GM19438 (cell line): ENCODE measurements around the gene COQ8A.

ENCODE experiments used
- ATAC-seq: cut with Tn5 transposase; IDR thresholded peaks from one replicate; pipeline ENCODE4 v1.9.1; 2021; ENCODE audit warnings: low read depth; ENCODE audit not compliant: unreplicated experiment

Gene COQ8A

GRCh38 chr1:226971765-226972164 is 31.7 kb downstream of the COQ8A start:
- no peak for ATAC-seq

DNA sequence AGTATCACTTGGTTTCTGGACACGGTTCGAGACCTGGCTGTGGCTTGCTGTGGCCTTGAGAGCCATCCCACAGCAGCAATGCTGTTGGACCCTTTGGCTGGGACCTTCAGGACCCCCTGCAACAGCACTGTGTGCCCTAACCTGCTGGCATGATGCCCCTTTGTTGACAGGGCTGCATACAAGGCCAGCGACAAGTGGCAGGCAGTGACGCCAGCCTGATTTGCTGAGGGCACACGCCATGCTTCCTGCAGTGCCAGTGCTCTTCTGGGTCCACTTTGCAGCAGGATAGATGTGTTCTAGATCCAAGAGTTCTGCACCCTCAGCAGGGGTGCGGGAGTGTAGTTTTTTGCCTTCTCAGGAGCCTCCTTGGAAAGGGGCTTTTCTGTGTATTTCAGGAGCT is 32.8 kb downstream of the COQ8A start:
- ATAC-seq, result no peak

DNA sequence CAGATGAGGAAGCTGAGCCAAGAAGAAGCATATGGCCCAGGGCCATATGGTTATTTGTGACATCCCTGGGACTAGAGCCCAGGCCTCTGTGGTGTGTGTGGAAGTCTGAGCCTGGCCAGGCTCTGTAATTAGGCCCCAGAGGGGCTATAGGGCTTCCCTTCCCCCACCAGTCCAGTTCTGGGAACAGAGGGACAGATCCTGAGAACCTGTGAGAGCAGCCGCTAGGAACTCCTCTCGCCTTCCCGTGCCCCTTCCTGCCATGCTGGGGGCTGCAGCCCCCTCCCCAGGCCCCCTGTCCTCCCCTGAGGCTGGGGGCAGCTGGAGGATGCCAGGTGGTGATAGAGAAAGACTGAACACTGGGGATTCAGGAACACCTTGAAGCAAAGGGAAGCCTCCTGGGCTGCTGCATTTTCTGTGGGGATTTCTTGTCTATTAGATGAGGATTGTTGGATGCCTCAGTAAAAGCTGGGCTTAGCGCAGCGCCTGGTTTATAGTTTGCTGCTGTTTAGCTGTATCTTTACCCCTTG is 33.3 kb downstream of the COQ8A start:
- ATAC-seq, result no peak

- ATAC-seq, result no peak
Observed at GRCh38 chr1:226973898-226974543, 33.9 kb downstream of the COQ8A start.

GRCh38 chr1:226974544-226975258 is 34.6 kb downstream of the COQ8A start:
- no peak for ATAC-seq

DNA sequence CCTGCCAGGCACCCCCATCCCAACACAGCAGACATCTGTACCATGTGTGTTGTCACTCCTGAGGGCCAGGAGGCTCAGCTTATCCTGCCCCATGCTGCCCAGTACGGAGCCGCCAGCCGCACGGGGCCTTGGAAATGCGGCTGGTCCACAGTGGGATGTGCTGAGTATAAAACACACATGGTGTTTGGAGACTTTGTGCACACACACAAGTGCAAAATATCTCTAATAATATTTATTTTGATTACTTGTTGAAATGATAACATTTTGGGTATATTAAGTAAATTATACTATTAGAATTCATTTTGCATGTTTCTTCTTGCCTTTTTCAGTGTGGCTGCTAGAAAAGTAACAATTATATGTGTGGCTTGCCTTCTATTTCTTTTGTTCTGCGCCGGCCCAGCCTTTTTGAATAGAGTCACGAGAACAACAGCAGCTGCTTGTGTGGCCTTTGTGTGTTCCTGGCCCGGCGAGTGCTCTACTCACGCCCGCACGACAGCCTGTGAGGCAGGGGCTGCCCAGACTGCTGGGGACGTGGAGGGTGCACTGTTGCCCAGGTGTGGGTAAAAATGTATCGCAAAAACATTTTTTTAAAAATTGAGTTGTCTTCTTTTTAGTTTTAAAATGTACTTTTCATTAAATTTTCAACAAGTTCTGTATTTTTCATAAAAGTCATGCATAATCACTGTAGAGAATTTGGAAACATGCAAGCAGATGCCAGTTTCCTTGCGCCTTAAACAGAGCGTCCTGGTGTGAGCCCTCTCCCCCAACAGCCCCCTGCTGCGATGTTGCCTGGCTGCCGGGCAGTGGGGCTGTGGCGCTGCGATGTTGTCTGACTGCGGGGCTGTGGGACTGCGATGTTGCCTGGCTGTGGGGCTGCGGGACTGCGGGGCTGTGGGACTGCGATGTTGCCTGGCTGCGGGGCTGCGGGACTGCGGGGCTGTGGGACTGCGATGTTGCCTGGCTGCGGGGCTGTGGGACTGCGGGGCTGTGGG is 35.5 kb downstream of the COQ8A start:
- ATAC-seq, result no peak

- no peak for ATAC-seq
Observed at GRCh38 chr1:226976276-226976977, 36.3 kb downstream of the COQ8A start.

DNA sequence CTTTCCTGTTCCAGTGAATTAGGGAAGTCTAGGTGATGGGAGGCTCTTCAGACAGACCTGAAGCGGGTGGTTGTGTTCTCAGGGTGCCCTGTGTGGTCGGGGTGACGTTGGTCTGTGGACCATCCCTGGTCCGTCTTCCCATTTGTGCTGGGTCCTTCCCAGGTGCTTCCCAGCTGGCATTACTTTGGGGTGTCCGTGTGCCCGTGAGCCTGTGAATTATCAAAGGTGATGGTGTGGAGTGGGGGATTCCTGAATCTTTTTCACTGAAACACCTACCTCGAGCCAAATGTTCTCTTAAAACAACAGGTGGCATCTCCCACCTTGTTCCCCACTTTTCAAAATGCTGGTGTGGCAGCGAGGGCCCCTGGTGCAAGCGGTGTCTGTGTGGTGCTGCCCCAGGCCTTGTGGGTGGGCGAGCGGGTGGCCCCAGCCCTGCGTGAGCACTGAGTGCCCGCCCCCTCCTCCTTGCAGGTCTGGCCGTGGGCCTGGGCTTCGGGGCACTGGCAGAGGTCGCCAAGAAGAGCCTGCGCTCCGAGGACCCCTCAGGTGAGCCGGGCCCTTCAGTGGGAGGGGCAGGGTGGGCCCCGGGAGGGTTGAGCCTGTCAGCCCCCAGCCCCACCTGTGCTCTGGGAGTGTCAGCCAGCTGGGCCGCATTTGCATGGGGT is 37.0 kb downstream of the COQ8A start:
- ATAC-seq, result no peak

- no peak for ATAC-seq
Observed at GRCh38 chr1:226977643-226978431, 37.7 kb downstream of the COQ8A start.

- ATAC-seq, result no peak
Observed at GRCh38 chr1:226978432-226979114, 38.5 kb downstream of the COQ8A start.

GRCh38 chr1:226979115-226979516 is 39.0 kb downstream of the COQ8A start:
- no peak for ATAC-seq

- no peak for ATAC-seq
Observed at GRCh38 chr1:226979517-226980121, 39.5 kb downstream of the COQ8A start.

DNA sequence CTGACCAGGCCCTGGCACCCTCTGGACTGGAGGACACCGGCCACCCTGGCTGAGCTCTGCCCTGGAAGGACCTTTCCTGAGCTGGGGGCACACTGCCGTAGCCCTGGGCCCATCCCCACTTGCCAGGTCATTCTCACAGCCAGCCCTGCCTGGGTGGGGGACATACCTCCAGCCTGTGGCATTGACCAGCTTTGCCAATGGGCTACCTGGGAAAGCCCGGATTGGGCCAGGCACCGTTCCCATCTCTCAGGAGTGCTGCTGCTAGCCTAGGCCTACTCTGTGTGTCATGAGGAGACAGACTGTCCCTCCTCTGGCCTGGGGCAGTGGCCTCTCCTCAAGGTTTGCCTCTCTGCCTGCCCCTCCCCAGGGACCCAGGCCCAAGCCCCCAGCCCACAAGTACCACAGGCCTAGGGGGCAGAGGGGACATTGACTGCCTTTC is 40.0 kb downstream of the COQ8A start:
- ATAC-seq, result no peak

GRCh38 chr1:226980565-226981385 is 40.7 kb downstream of the COQ8A start:
- no peak for ATAC-seq

DNA sequence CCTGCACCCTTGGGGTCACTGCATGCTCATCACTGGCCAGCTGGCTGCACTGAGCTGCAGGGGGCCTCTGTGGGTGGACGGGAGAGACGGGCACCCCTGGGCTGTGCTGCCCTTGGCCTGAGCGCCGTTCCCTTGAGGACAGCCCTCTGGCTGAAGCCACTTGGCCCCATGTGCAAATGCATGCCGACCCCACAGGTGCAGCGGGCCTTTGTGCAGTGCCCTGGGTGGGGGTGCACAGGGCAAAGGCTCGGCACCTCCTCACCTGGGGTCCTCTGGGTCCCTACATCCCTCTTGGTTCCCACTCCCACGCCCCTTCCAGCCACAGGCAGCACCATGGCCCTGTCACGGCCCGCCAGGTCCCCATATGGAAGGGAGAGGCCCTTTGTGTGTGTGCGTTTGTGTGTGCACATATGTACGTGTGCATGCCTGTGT is 41.3 kb downstream of the COQ8A start:
- ATAC-seq, result no peak

- ATAC-seq, result no peak
Observed at GRCh38 chr1:226981838-226982237, 41.7 kb downstream of the COQ8A start.
